H1 (cell line): Measurements from ENCODE around the gene ZNF385B. TPM values are rescaled to one million over a fixed set of nuclear protein-coding genes. Genes with fewer than 3 reads are reported as not detected.

Experiments used
- CTCF ChIA-PET: fragments of 300-600 bp; sonication (Branson Sonifier 250); formaldehyde crosslinking; loops from one replicate; lab custom pipeline; 2021; ENCODE audit not compliant: partially characterized antibody; lab: Charles Lee
- POLR2A ChIA-PET: fragments of 300-600 bp; sonication (Branson Sonifier 250); formaldehyde crosslinking; loops from one replicate; lab custom pipeline; 2021; ENCODE audit warnings: inconsistent platforms; ENCODE audit not compliant: partially characterized antibody; lab: Charles Lee
- DNase-seq, 2 experiments: peaks; one replicate each; pipeline versions ENCODE4 v3.0.0 to v3.0.0-alpha.2; 2010 to 2022; ENCODE audit warnings: low spot score in 2 of 2, low read depth in 1 of 2, mixed read lengths in 1 of 2
- FAIRE-seq: peaks from 2 replicates; lab custom pipeline; 2011; peaks lifted over from hg19 to GRCh38; lab: Jason Lieb, UNC
- H2AFZ ChIP-seq: 2 replicates; pipeline ENCODE4 v1.8.1; 2012; ENCODE audit warnings: low read length, inconsistent platforms
- H2AK5ac ChIP-seq: 2 replicates; pipeline ENCODE4 v1.6.1; 2013; ENCODE audit warnings: low read depth, low read length
- H2BK120ac ChIP-seq: replicated peaks from 2 replicates; pipeline ENCODE3; 2013; ENCODE audit warnings: low read depth, low read length, inconsistent platforms
- H2BK12ac ChIP-seq: 2 replicates; pipeline ENCODE4 v1.6.1; 2013; ENCODE audit warnings: low read depth, low read length
- H2BK15ac ChIP-seq: 2 replicates; pipeline ENCODE4 v1.6.1; 2013; ENCODE audit warnings: low read length
- H2BK20ac ChIP-seq: 2 replicates; pipeline ENCODE4 v1.6.1; 2013; ENCODE audit warnings: low read length
- H2BK5ac ChIP-seq: 2 replicates; pipeline ENCODE4 v1.6.1; 2013; ENCODE audit warnings: low read depth, low read length
- H3K14ac ChIP-seq: 2 replicates; pipeline ENCODE4 v1.6.1; 2013; ENCODE audit warnings: inconsistent platforms; ENCODE audit not compliant: insufficient read length
- H3K18ac ChIP-seq: 2 replicates; pipeline ENCODE4 v1.6.1; 2013; ENCODE audit warnings: low read length; ENCODE audit errors: extremely low read depth
- H3K23ac ChIP-seq: 2 replicates; pipeline ENCODE4 v1.6.1; 2013; ENCODE audit warnings: inconsistent platforms; ENCODE audit not compliant: insufficient read length
- H3K23me2 ChIP-seq: 2 replicates; pipeline ENCODE4 v1.6.1; 2013; ENCODE audit warnings: low read depth, low read length
- H3K27ac ChIP-seq: 2 replicates; pipeline ENCODE4 v1.6.1; 2011; ENCODE audit warnings: low read depth, low read length, inconsistent platforms
- H3K27me3 ChIP-seq, 4 experiments: replicated peaks in 1 of 4; 1 replicate in 1 of 4; 2 replicates in 3 of 4; pipeline versions ENCODE4 v1.6.1 to v1.8.1; 2011 to 2013; ENCODE audit warnings: low read length in 3 of 4, mild to moderate bottlenecking in 3 of 4, inconsistent platforms in 2 of 4, mixed read lengths in 2 of 4, moderate library complexity in 1 of 4; ENCODE audit not compliant: control insufficient read depth in 3 of 4, insufficient read depth in 3 of 4; ENCODE audit errors: extremely low read depth in 1 of 4
- H3K36me3 ChIP-seq, 4 experiments: 2 replicates each; pipeline versions ENCODE4 v1.6.1 to v1.8.1; 2011 to 2013; ENCODE audit warnings: mild to moderate bottlenecking in 4 of 4, low read length in 3 of 4, moderate library complexity in 2 of 4, control low read depth in 1 of 4, inconsistent platforms in 1 of 4; ENCODE audit not compliant: insufficient read depth in 4 of 4, control insufficient read depth in 2 of 4
- H3K4ac ChIP-seq: replicated peaks from 2 replicates; pipeline ENCODE3; 2013; ENCODE audit warnings: low read length, low read depth, mixed read lengths, inconsistent platforms; ENCODE audit not compliant: insufficient read length
- H3K4me1 ChIP-seq, 4 experiments: replicated peaks in 1 of 4; 1 replicate in 1 of 4; 2 replicates in 3 of 4; pipeline versions ENCODE4 v1.6.1 to v1.8.1; 2011 to 2013; ENCODE audit warnings: low read length in 3 of 4, inconsistent platforms in 2 of 4, mixed read lengths in 1 of 4; ENCODE audit not compliant: insufficient read depth in 4 of 4, control insufficient read depth in 3 of 4
- H3K4me2 ChIP-seq, 2 experiments: 2 replicates each; pipeline versions ENCODE4 v1.6.1 to v1.8.1; 2011 to 2013; ENCODE audit warnings: low read depth in 2 of 2, low read length in 2 of 2, control low read depth in 1 of 2, inconsistent platforms in 1 of 2, mild to moderate bottlenecking in 1 of 2; ENCODE audit not compliant: insufficient read depth in 1 of 2
- H3K4me3 ChIP-seq, 4 experiments: fragments of 200-600, 300-600 bp in 1 of 4; sonication (generic), shearing (Covaris generic), sonication (Bioruptor Twin) in 1 of 4; 2 replicates each; pipeline versions ENCODE4 v1.5.1 to v1.8.1; 2011 to 2016; ENCODE audit warnings: low read length in 4 of 4, low read depth in 3 of 4, control low read depth in 2 of 4, inconsistent platforms in 2 of 4, mild to moderate bottlenecking in 2 of 4, mixed read lengths in 1 of 4, moderate library complexity in 1 of 4; ENCODE audit not compliant: insufficient read depth in 2 of 4; ENCODE audit errors: extremely low read depth in 1 of 4
- H3K56ac ChIP-seq: replicated peaks from 2 replicates; pipeline ENCODE3; 2013; ENCODE audit warnings: low read depth, mild to moderate bottlenecking, mixed read lengths, low read length, inconsistent platforms; ENCODE audit not compliant: insufficient read length
- H3K79me1 ChIP-seq: 2 replicates; pipeline ENCODE4 v1.6.1; 2013; ENCODE audit warnings: low read depth, low read length, control low read depth
- H3K79me2 ChIP-seq, 2 experiments: 2 replicates each; pipeline versions ENCODE4 v1.6.1 to v1.8.1; 2012 to 2013; ENCODE audit warnings: low read length in 2 of 2, mild to moderate bottlenecking in 2 of 2, inconsistent platforms in 1 of 2; ENCODE audit not compliant: insufficient read depth in 2 of 2, control insufficient read depth in 1 of 2
- H3K9ac ChIP-seq, 4 experiments: replicated peaks in 1 of 4; 1 replicate in 1 of 4; 2 replicates in 3 of 4; pipeline versions ENCODE4 v1.6.1 to v1.8.1; 2011 to 2013; ENCODE audit warnings: low read depth in 3 of 4, low read length in 3 of 4, control low read depth in 2 of 4, mild to moderate bottlenecking in 2 of 4, moderate library complexity in 2 of 4, inconsistent platforms in 1 of 4; ENCODE audit errors: extremely low read depth in 1 of 4
- H3K9me3 ChIP-seq, 2 experiments: 2 replicates each; pipeline versions ENCODE4 v1.6.1 to v1.8.1; 2012 to 2013; ENCODE audit warnings: mild to moderate bottlenecking in 2 of 2, moderate library complexity in 2 of 2, control low read depth in 1 of 2, inconsistent platforms in 1 of 2, low read depth in 1 of 2, low read length in 1 of 2, mixed read lengths in 1 of 2; ENCODE audit not compliant: insufficient read depth in 2 of 2
- H4K20me1 ChIP-seq, 2 experiments: replicated peaks in 1 of 2; 2 replicates each; pipeline versions ENCODE3 to v1.8.1; 2011 to 2013; ENCODE audit warnings: inconsistent platforms in 2 of 2, low read length in 2 of 2, mild to moderate bottlenecking in 1 of 2; ENCODE audit not compliant: insufficient read depth in 2 of 2, control insufficient read depth in 1 of 2
- H4K5ac ChIP-seq: 2 replicates; pipeline ENCODE4 v1.6.1; 2013; ENCODE audit warnings: low read length, low read depth, mixed read lengths, inconsistent platforms; ENCODE audit not compliant: insufficient read length
- H4K8ac ChIP-seq: 2 replicates; pipeline ENCODE4 v1.8.0; 2013; ENCODE audit warnings: mild to moderate bottlenecking, moderate library complexity, low read length, inconsistent platforms; ENCODE audit not compliant: insufficient read depth; ENCODE audit errors: extremely low read depth
- H4K91ac ChIP-seq: replicated peaks from 2 replicates; pipeline ENCODE3; 2013; ENCODE audit warnings: low read length, mixed read lengths, inconsistent platforms; ENCODE audit not compliant: insufficient read length
- BACH1 ChIP-seq: IDR thresholded peaks from 2 replicates; pipeline ENCODE4 v1.6.1; 2012; ENCODE audit warnings: low read length, improper control_type of control experiment
- CREB1 ChIP-seq: IDR thresholded peaks from 2 replicates; pipeline ENCODE4 v1.6.1; 2012; ENCODE audit warnings: inconsistent platforms
- CTBP2 ChIP-seq: IDR thresholded peaks from 2 replicates; pipeline ENCODE4 v1.7.0; 2011; ENCODE audit warnings: borderline replicate concordance, mild to moderate bottlenecking, moderate library complexity, mixed read lengths, low read length; ENCODE audit not compliant: insufficient read depth, insufficient read length
- EGR1 ChIP-seq: IDR thresholded peaks from 2 replicates; pipeline ENCODE4 v1.6.1; 2011; ENCODE audit warnings: low read depth, low read length, borderline replicate concordance
- HDAC6 ChIP-seq: IDR thresholded peaks from one replicate; pipeline ENCODE4 v1.7.1; 2012; ENCODE audit warnings: low read depth, mild to moderate bottlenecking, inconsistent platforms, low read length, moderate library complexity
- JUN ChIP-seq: IDR thresholded peaks from 2 replicates; pipeline ENCODE4 v1.6.1; 2011; ENCODE audit warnings: low read depth, mild to moderate bottlenecking, improper control_type of control experiment, low read length
- JUND ChIP-seq: IDR thresholded peaks from 2 replicates; pipeline ENCODE4 v1.6.1; 2011; ENCODE audit warnings: mild to moderate bottlenecking, improper control_type of control experiment, low read length
- POLR2AphosphoS5 ChIP-seq: IDR thresholded peaks from 2 replicates; pipeline ENCODE4 v1.6.1; 2011; ENCODE audit warnings: low read depth, low read length
- RBBP5 ChIP-seq: IDR thresholded peaks from 2 replicates; pipeline ENCODE4 v1.7.1; 2012; ENCODE audit warnings: low read depth, mild to moderate bottlenecking, inconsistent platforms, low read length, moderate library complexity, borderline replicate concordance
- RNF2 ChIP-seq: fragments of 200-900, 300-1000 bp; sonication (generic); IDR thresholded peaks from 2 replicates; pipeline ENCODE4 v1.7.1; 2016; ENCODE audit warnings: borderline replicate concordance, low read depth, mild to moderate bottlenecking, antibody characterized with exemption, low read length; ENCODE audit not compliant: poor library complexity, severe bottlenecking; ENCODE audit errors: missing control alignments
- SAP30 ChIP-seq: fragments of 300-600 bp; sonication (generic); IDR thresholded peaks from 2 replicates; pipeline ENCODE4 v1.7.1; 2012; ENCODE audit warnings: low read length, moderate library complexity, mild to moderate bottlenecking, inconsistent platforms; ENCODE audit not compliant: insufficient read depth, insufficient replicate concordance
- SIRT6 ChIP-seq: IDR thresholded peaks from one replicate; pipeline ENCODE4 v1.7.1; 2012; ENCODE audit warnings: low read length, inconsistent platforms
- WGBS, 2 experiments: shearing (Covaris generic) in 1 of 2; methylation state at CpG; one replicate each; pipeline versions ENCODE4 v1.1.6 to v1.1.7; 2013 to 2015; ENCODE audit warnings: low lambda C conversion rate in 2 of 2, mixed read lengths in 2 of 2, inconsistent platforms in 1 of 2, low coverage in 1 of 2, missing lambda C conversion rate in 1 of 2; ENCODE audit not compliant: insufficient replicate concordance in 2 of 2, insufficient coverage in 1 of 2, insufficient read length in 1 of 2; ENCODE audit errors: extremely low coverage in 1 of 2, missing lambda C conversion rate in 1 of 2; 5-methylcytosine and 5-hydroxymethylcytosine counted together
- polyA plus RNA-seq, 7 experiments: library from polyadenylated mRNA; depleted of rRNA in 3 of 7; stranded (reverse) in 5 of 7; unstranded in 2 of 7; fragments of >200 nt in 5 of 7; fragments of 200-250 nt in 2 of 7; gene quantifications; 1 replicate in 5 of 7; 2 replicates in 1 of 7; 4 replicates in 1 of 7; pipeline versions ENCODE4 v1.2.1 to v1.2.3, GENCODE V29; 2011 to 2013; ENCODE audit warnings: missing spikeins in 2 of 7, mixed read lengths in 2 of 7
- total RNA-seq: library from RNA; stranded (reverse); fragmentation: NEBNext Ultra II Directional; extraction: Animal tissue kit (Norgen Biotek cat#: 25700); gene quantifications from 2 replicates; pipeline ENCODE4 v1.2.1, GENCODE V29; 2021
- TF ChIP-seq, protein P1 (sequence below): IDR thresholded peaks from 2 replicates; pipeline ENCODE4 v1.6.1; 2011; ENCODE audit warnings: low read length, improper control_type of control experiment

ZNF385B gene
- total and polyA plus RNA-seq, 2 of the 8 experiments (the other 6 are each of a cell fraction or from before 2014, with no cell fraction given) = 1.1 to 3.7 TPM

DNA sequence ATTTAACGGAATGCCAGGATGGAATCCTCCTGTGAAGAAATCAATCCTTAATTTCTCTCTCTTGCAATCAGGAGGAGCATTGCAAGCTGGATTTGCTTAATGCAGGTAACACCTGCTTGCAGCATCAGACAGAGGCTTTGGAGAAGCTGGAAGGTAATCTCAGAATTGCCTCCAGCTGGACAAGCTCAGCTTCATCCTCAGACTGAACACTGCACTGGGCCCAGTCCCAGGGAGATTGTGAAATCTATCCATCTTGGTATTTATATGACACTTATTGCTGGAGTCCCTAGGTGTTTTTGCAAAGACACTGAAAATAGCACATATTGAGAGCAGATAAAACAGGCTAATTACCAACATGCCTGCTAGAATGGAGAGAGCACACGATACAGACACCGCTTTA, 417.4 kb downstream of the ZNF385B start:
- no peak overlapping the region for H2AFZ ChIP-seq
- H4K5ac ChIP-seq = no peak overlapping the region
- H4K8ac ChIP-seq = no peak overlapping the region
- H3K4ac ChIP-seq = no peak overlapping the region
- H4K91ac ChIP-seq = no peak overlapping the region
- H3K56ac ChIP-seq = no peak overlapping the region
- no peak overlapping the region for H2BK120ac ChIP-seq
- H3K18ac ChIP-seq = no peak overlapping the region
- H3K4me3 ChIP-seq = no peak overlapping the region
- POLR2A ChIA-PET = interaction anchor here (1.2 to 1.7 kb wide), 2 partner anchors 9 to 11 kb away, joined by 3 to 4 read pairs; no protein-coding TSS in a partner anchor
- H3K9me3 ChIP-seq = no peaks in the 10 kb centered on the region
- CTCF ChIA-PET = interaction anchor here (0.6 to 6.8 kb wide), 11 partner anchors 9 to 731 kb away, joined by 3 to 48 read pairs (median 3); no protein-coding TSS in a partner anchor
- H2BK5ac ChIP-seq = no peak overlapping the region; the same call in 1 of the 2 replicates
- no peak for DNase-seq
- H4K20me1 ChIP-seq = no peaks in the 10 kb centered on the region
- no peak overlapping the region for H3K23ac ChIP-seq
- peak overlapping the region in 1 of 2 experiments; percentile 44; a peak in 1 of 4 replicates for H3K4me2 ChIP-seq
- WGBS, 2 experiments = 77% methylated on average over 3 of the region's 3 CpGs; no CpG with 5 or more reads in 1 of the 2 experiments
- no peaks in the 10 kb centered on the region for H3K79me1 ChIP-seq
- FAIRE-seq = peak; percentile 19
- no peaks in the 10 kb centered on the region for H3K36me3 ChIP-seq
- H3K27ac ChIP-seq = no peak overlapping the region
- no peak overlapping the region for H3K9ac ChIP-seq
- no peaks in the 10 kb centered on the region for H3K79me2 ChIP-seq
- peak overlapping the region; percentile 66; the same call in 1 of the 2 replicates for H2BK20ac ChIP-seq
- no peaks in the 10 kb centered on the region for H3K27me3 ChIP-seq
- no peak overlapping the region for H2BK12ac ChIP-seq
- no peak overlapping the region for H2BK15ac ChIP-seq
- H2AK5ac ChIP-seq = no peak overlapping the region
- H3K14ac ChIP-seq = no peak overlapping the region
- H3K4me1 ChIP-seq = peaks cover 0 to 19% (median 7%) of the 10 kb centered on the region in 4 experiments; a peak in 6 of 7 replicates
- no peaks in the 10 kb centered on the region for H3K23me2 ChIP-seq
- TF ChIP-seq RBBP5 (no peak), CTBP2 (no peak), CREB1 (no peak), JUN (no peak), JUND (no peak), POLR2AphosphoS5 (no peak), BACH1 (no peak), SIRT6 (no peak), HDAC6 (no peak), EGR1 (no peak), RNF2 (no peak), SAP30 (no peak)
- TF ChIP-seq, protein P1, sequence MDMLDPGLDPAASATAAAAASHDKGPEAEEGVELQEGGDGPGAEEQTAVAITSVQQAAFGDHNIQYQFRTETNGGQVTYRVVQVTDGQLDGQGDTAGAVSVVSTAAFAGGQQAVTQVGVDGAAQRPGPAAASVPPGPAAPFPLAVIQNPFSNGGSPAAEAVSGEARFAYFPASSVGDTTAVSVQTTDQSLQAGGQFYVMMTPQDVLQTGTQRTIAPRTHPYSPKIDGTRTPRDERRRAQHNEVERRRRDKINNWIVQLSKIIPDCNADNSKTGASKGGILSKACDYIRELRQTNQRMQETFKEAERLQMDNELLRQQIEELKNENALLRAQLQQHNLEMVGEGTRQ = no peak
